ENCODE measurements around the gene MST1. TPM values are rescaled to one million over a fixed set of nuclear protein-coding genes. Genes with fewer than 3 reads are reported as not detected.

Gene MST1
- total RNA-seq, 1 experiment from 2014 or later = 13.8 TPM

GRCh38 chr3:49636883-49637609, 52.2 kb downstream of the MST1 start (continued):
- TF ChIP-seq CDX4 (CRISPR knock-in tag; IDR thresholded peaks at IDR 0.05; ENCODE audit: borderline replicate concordance) = no peak
- TF ChIP-seq, protein P1, sequence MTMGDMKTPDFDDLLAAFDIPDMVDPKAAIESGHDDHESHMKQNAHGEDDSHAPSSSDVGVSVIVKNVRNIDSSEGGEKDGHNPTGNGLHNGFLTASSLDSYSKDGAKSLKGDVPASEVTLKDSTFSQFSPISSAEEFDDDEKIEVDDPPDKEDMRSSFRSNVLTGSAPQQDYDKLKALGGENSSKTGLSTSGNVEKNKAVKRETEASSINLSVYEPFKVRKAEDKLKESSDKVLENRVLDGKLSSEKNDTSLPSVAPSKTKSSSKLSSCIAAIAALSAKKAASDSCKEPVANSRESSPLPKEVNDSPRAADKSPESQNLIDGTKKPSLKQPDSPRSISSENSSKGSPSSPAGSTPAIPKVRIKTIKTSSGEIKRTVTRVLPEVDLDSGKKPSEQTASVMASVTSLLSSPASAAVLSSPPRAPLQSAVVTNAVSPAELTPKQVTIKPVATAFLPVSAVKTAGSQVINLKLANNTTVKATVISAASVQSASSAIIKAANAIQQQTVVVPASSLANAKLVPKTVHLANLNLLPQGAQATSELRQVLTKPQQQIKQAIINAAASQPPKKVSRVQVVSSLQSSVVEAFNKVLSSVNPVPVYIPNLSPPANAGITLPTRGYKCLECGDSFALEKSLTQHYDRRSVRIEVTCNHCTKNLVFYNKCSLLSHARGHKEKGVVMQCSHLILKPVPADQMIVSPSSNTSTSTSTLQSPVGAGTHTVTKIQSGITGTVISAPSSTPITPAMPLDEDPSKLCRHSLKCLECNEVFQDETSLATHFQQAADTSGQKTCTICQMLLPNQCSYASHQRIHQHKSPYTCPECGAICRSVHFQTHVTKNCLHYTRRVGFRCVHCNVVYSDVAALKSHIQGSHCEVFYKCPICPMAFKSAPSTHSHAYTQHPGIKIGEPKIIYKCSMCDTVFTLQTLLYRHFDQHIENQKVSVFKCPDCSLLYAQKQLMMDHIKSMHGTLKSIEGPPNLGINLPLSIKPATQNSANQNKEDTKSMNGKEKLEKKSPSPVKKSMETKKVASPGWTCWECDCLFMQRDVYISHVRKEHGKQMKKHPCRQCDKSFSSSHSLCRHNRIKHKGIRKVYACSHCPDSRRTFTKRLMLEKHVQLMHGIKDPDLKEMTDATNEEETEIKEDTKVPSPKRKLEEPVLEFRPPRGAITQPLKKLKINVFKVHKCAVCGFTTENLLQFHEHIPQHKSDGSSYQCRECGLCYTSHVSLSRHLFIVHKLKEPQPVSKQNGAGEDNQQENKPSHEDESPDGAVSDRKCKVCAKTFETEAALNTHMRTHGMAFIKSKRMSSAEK (CRISPR knock-in tag; IDR thresholded peaks at IDR 0.05; ENCODE audit: borderline replicate concordance) = no peak
- no peak for TF ChIP-seq RORB (CRISPR knock-in tag; IDR thresholded peaks at IDR 0.05)
- TF ChIP-seq, protein P2, sequence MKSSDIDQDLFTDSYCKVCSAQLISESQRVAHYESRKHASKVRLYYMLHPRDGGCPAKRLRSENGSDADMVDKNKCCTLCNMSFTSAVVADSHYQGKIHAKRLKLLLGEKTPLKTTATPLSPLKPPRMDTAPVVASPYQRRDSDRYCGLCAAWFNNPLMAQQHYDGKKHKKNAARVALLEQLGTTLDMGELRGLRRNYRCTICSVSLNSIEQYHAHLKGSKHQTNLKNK (CRISPR knock-in tag; IDR thresholded peaks at IDR 0.05) = no peak
- no peak for TF ChIP-seq ZNF281 (CRISPR knock-in tag; IDR thresholded peaks at IDR 0.05)
- no peak for TF ChIP-seq ZNF121 (CRISPR knock-in tag; IDR thresholded peaks at IDR 0.05)
- no peak for TF ChIP-seq JAZF1 (CRISPR knock-in tag; IDR thresholded peaks at IDR 0.05)
- TF ChIP-seq, protein P3, sequence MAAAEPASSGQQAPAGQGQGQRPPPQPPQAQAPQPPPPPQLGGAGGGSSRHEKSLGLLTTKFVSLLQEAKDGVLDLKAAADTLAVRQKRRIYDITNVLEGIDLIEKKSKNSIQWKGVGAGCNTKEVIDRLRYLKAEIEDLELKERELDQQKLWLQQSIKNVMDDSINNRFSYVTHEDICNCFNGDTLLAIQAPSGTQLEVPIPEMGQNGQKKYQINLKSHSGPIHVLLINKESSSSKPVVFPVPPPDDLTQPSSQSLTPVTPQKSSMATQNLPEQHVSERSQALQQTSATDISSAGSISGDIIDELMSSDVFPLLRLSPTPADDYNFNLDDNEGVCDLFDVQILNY (CRISPR knock-in tag; IDR thresholded peaks at IDR 0.05) = no peak

DNA sequence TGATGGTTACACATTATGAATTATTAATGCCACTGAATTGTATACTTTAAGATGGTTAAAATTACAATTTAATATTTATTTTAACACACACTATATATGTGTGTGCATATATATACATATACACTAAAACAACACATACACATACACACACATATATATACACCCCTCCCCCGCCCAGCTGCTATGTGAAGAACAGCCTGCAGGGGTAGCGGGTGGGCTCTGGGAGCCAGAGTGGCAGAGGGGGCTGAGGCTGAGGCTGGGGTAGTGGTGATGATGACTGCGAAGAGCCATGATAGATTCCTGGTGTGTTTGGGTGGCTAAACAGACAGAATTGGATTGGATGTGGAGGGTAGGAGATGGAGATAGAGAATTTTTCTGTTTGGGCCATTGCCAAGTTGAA, 54.5 kb downstream of the MST1 start:
- no peak overlapping the region for H3K27ac Mint-ChIP-seq
- peaks cover 3% of the 10 kb centered on the region; the same call in 1 of the 2 replicates for H3K27me3 Mint-ChIP-seq (ENCODE audit: low read depth)
- no peaks in the 10 kb centered on the region for H3K36me3 Mint-ChIP-seq
- TF ChIP-seq FOXJ3 (CRISPR knock-in tag; IDR thresholded peaks at IDR 0.05; ENCODE audit: borderline replicate concordance) (no peak), ETV6 (CRISPR knock-in tag; IDR thresholded peaks at IDR 0.05) (no peak), SP1 (CRISPR knock-in tag; conservative IDR thresholded peaks at IDR 0.05) (no peak)
- DNase-seq (ENCODE audit: low spot score) (no peak), ATAC-seq (peak; percentile 72)
- peaks cover 13% of the 10 kb centered on the region for H3K9me3 Mint-ChIP-seq
- H3K4me1 Mint-ChIP-seq = no peaks in the 10 kb centered on the region
- no peak overlapping the region for H3K4me3 Mint-ChIP-seq
- ChIA-PET POLR2A (no interaction called here), CTCF (interaction anchor here (0.7 kb wide), 1 partner anchor 95 kb away, joined by 3 read pairs; no protein-coding TSS in a partner anchor)

Other genes starting within 250 kb of the MST1 start
- gene DAG1, start 219.2 kb downstream of the MST1 start, total RNA-seq (2021) = 113 to 119 TPM (median 115 TPM) in 3 replicates
- gene BSN, start 135.0 kb downstream of the MST1 start, total RNA-seq (2021) = 1.7 to 2.8 TPM (median 2.4 TPM) in 3 replicates
- 270 to 276 TPM (median 273 TPM) in 3 replicates for gene APEH, start 15.1 kb downstream of the MST1 start, total RNA-seq (2021)
- gene RNF123, start 83 bp upstream of the MST1 start, total RNA-seq (2021) = 45.5 to 47.1 TPM (median 46.8 TPM) in 3 replicates
- 3.9 to 5.3 TPM (median 4.3 TPM) in 3 replicates for gene AMIGO3, start 30.2 kb upstream of the MST1 start, total RNA-seq (2021)
- gene GMPPB, start 34.5 kb upstream of the MST1 start, total RNA-seq (2021) = 23.7 to 28.7 TPM (median 28.0 TPM) in 3 replicates
- gene IP6K1, start 97.1 kb upstream of the MST1 start, total RNA-seq (2021) = 29.2 to 32.2 TPM (median 32.2 TPM) in 3 replicates
- gene CDHR4, start 110.4 kb upstream of the MST1 start, total RNA-seq (2021) = 0.17 to 0.69 TPM (median 0.39 TPM) in 3 replicates
- 1.4 to 2.0 TPM (median 1.5 TPM) in 3 replicates for gene INKA1, start 113.8 kb upstream of the MST1 start, total RNA-seq (2021)
- gene UBA7, start 124.5 kb upstream of the MST1 start, total RNA-seq (2021) = 1.2 to 1.9 TPM (median 1.6 TPM) in 3 replicates
- gene TRAIP, start 167.1 kb upstream of the MST1 start, total RNA-seq (2021) = 25.9 to 31.8 TPM (median 29.9 TPM) in 3 replicates
- 56.0 to 58.2 TPM (median 56.6 TPM) in 3 replicates for gene CAMKV, start 180.4 kb upstream of the MST1 start, total RNA-seq (2021)
- gene MST1R, start 214.4 kb upstream of the MST1 start, total RNA-seq (2021) = 5.1 to 6.2 TPM (median 5.6 TPM) in 3 replicates
- gene MON1A, start 240.3 kb upstream of the MST1 start, total RNA-seq (2021) = 6.6 to 8.6 TPM (median 7.0 TPM) in 3 replicates

All from WTC11 (cell line).